GM21786 (cell line): ENCODE data around the gene EGLN1.
"Not testable (repeated sequence)": the region's sequence is repeated elsewhere in the genome, so short reads cannot be mapped to it uniquely, and the experiment has no call there.

ENCODE experiments used
- ATAC-seq: cut with Tn5 transposase; IDR thresholded peaks from one replicate; pipeline ENCODE4 v1.9.1; 2021; ENCODE audit not compliant: unreplicated experiment

EGLN1 gene

DNA sequence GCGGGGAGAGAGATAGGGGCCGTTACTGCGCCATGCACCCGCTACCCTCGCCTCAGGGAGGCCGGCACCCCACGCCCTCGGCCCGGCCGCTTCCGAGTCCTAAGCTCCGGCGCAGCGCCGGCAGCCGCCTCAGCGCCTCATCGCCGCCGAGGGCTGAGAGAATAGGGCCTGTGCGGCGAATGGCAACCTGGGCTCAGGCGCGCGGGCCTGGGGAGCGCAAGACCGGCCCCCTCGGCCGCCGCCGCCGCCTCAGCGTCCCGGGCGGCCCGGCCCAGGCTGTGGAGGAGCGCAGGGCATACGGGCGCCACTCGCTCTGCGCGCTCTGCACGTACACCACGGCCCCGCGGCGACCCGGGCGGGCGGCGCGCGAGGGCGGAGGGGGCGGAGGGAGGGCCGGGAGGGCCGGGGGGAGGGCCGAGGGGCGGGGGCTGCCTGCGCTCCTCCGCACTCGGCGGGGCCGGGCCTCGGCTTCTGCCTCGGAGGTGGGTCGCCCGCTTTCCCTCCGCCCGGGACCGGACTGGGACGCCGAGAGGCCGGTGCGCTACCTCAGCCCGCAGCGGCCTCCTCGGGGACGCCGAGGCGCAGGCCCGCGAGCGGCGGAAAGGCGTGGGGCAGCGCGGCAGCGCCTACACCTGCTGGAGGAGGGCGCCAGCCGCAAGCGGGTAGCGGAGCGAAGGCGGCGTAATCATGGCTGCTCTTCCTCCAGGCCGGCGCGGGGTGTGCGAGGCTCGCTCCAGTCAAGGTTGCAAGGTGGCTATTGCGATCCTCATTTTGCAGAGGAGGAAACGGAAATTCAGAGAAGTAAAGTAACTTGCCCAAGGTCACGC is at the start of gene EGLN1:
Gene EGLN1, minus strand, starts transcription at position 317 of the 827 bp plus-strand sequence. CDS start 399 bp downstream, outside the sequence.
- peak; percentile 72 for ATAC-seq

DNA sequence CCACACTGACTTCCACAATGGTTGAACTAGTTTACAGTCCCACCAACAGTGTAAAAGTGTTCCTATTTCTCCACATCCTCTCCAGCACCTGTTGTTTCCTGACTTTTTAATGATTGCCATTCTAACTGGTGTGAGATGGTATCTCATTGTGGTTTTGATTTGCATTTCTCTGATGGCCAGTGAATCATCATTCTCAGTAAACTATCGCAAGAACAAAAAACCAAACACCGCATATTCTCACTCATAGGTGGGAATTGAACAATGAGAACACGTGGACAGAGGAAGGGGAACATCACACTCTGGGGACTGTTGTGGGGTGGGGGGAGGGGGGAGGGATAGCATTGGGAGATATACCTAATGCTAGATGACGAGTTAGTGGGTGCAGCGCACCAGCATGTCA is 49.4 kb upstream of the EGLN1 start:
- not testable (repeated sequence) for ATAC-seq

DNA sequence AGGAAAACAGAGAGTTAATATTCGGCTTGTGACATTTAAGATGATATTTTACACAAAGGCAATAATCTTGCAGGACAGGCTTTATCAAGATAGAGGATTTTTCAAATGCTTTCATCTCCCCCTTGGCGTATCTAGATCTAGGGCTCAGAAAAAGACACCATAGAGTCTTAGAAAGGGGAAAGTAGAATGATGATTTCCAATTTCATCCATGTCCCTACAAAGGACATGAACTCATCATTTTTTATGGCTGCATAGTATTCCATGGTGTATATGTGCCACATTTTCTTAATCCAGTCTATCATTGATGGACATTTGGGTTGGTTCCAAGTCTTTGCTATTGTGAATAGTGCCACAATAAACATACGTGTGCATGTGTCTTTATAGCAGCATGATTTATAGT is 48.9 kb upstream of the EGLN1 start:
- not testable (repeated sequence) for ATAC-seq

DNA sequence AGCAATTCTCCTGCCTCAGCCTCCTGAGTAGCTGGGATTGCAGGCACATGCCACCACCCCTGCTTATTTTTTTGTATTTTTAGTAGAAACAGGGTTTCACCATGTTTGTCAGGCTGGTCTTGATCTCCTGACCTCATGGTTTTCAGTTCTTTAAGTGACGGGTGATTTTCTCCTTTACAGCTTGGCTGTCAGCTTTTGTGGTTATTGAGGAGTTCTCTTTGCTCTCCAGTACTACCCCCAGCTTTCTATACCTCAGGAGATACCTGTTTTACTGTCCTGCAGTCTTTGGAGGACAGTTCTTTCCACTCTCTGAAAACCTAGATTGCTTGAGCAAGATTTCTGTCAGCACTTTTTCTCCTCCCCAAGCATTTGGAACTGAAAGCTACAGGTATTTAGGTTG is 45.9 kb upstream of the EGLN1 start:
- no peak for ATAC-seq

DNA sequence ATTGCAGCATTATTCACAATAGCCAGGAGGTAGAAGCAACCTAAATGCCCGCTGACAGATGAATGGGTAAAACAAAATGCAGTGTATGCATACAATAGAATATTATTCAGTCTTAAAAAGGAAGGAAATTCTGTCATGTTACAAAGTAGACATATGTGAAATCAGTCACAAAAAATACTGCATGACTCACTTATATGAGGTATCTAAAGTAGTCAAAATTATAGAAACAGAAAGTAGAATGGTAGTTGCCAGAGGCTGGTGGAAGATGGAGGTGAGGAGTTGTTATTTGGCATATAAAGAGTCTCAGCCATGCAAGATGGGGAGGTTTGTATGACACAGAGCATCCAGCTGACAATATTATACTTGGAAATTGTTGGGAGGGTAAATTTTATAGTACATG is 43.0 kb upstream of the EGLN1 start:
- ATAC-seq, result no peak

DNA sequence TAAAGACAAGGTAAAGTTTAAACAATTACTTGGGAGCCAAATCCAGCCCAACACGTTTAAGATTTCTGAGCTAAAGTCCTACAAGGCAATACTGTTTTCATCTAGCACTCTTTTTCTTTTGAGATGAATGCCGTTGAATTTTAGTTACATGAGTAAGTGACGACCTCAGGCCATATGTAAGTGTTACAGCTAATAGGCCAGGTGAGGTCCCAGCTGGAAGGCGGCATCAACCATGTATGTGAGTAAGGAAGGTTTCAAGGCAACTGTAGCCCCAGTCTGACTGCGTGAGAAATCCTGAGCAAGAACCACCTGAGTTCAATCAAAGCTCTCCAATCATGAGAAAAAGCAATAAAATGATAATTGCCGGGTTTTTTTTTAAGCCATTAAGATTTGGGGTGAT is 41.5 kb upstream of the EGLN1 start:
- ATAC-seq, result no peak

DNA sequence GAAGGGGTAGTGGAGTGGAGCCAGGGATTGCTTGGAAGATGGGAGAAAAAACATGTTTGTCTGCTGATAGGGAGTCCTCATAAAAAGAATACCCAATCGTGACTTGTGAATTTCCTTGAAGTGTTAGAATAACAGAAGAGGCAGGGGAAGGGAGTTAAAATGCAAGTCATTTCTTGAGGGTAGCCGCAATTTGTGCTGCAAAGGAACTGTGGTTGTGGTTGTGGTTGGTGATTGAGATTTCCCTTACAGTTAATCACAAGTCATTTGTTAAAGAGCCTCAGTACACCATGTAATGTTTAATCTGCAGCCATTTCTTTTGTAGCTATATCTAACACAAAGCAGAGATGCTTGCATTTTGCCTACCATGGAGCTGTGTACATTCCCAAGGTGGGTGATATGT is 38.5 kb upstream of the EGLN1 start:
- ATAC-seq, result peak; percentile 82

DNA sequence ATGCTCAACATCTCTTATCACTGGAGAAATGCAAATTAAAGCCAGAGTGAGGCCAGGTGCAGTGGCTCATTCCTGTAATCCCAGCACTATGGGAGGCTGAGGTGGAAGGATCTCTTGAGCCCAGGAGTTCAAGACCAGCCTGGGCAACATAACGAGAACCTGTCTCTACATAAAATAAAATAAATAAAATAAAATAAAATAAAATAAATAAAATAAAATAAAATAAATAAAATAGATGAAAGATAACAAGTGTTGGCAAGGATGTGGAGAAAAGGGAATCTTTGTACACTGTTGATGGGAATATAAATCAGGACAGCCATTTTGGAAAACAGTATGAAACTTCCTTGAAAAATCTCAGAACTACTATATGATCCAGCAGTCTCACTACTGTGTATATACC is 37.4 kb upstream of the EGLN1 start:
- not testable (repeated sequence) for ATAC-seq

DNA sequence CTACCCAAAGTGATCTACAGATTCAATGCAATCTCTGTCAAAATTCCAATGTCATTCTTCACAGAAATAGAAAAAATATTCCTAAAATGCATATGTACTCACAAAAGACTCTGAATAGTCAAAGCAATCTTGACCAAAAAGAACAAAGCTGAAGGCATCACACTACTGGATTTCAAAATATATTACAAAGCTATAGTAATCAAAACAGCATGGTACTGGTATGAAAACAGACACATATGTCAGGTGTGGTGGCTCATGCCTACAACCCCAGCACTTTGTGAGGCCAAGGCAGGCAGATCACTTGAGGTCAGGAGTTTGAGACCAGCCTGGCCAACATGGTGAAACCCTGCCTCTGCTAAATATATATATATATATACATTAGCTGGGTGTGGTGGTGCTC is 35.9 kb upstream of the EGLN1 start:
- ATAC-seq, result not testable (repeated sequence)

DNA sequence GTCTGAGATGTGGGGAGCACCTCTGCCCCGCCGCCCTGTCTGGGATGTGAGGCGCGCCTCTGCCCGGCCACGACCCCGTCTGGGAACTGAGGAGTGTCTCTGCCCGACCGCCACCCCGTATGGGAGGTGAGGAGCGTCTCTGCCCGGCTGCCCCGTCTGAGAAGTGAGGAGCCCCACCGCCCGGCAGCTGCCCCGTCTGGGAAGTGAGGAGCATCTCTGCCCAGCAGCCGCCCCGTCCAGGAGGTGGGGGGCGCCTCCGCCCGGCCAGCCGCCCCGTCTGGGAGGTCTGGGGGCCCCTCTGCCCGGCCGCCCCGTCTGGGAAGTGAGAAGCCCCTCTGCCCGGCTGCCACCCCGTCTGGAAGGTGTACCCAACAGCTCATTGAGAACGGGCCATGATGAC is 32.0 kb upstream of the EGLN1 start:
- ATAC-seq, result not testable (repeated sequence)

DNA sequence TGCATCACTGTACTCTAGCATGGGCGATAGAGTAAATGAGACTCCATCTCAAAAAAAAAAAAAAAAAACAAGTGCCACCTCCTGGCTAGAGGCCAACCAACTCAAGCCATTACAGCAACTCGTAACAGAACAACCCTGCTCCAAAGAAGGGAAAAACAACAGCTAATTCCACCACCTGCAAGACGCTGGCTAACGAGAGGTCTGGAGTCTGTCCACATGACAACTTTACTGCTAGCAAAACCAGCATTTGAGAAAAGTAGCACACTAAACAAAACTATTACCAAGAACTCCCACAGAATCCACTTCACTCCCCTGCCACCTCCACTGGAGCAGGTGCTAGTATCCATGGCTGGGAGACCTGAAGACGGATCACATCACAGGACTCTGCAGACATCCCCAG is 24.1 kb upstream of the EGLN1 start:
- no peak for ATAC-seq

DNA sequence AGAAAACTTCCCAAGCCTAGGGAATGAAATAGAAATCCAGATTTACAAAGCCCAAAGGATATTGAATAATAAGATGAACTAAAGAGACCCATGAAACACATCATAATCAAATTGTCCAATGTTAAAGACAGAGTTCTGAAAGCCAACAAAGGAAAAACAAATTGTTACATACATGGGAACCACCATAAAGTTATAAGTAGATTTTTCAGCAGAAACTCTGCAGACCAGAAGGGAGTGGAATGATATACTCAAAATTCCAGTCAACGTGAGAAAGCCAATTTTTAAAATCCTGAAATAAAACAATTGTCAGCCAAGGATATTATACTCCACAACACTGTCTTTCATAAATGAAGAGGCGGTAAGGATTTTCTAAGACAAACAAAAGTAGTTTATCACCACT is 22.0 kb upstream of the EGLN1 start:
- no peak for ATAC-seq

DNA sequence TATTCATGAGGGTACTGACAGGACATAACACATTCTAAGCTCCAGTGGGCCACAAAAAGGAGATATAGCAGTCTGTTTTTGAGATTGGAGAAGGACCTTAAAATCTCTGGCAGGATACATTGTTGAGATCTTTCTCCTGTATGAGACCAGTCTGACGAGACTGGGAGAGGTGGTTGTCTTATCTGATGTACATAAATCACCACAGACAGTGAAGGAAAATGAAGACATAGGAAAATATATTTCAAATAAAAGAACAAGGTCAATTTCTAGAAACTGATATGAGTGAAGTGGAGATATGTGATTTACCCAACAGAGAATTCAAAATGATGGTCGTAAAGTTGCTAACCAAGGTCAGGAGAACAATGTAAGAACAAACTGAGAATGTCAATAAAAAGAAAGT is 21.3 kb upstream of the EGLN1 start:
- ATAC-seq, result no peak

DNA sequence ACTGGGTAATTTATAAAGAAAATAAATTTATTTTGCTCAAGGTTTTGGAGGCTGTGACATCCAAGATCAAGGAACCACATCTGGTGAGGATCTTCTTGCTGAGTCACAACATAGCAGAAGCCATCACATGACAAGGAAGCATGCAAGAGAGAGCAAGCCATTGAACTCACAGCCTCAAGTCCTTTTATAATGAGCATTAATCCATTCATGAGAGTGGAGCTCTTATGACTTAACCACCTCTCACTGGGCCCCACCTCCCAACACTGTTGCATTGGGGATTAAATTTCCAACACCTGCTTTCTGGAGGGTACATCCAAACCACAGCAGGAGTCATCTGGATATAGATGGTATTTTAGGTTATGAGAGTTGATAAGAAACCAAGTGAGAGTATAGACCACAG is 20.6 kb upstream of the EGLN1 start:
- no peak for ATAC-seq

DNA sequence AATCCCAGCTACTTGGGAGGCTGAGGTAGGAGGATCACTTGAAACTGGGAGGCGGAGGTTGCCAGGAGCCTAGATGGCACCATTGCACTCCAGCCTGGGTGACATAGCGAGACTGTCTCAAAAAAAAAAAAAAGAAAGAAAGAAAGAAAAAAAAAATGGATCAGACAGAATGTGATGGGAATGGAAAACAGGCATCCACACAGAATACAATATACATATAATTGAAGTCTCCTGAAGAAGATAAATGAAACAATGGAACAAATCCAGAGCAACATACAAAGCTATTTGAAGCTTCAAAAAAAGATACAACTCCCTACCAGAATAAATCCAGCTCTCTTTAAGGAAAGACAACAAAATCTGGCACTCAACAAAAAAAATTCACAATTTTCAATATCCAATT is 10.9 kb upstream of the EGLN1 start:
- ATAC-seq, result no peak

DNA sequence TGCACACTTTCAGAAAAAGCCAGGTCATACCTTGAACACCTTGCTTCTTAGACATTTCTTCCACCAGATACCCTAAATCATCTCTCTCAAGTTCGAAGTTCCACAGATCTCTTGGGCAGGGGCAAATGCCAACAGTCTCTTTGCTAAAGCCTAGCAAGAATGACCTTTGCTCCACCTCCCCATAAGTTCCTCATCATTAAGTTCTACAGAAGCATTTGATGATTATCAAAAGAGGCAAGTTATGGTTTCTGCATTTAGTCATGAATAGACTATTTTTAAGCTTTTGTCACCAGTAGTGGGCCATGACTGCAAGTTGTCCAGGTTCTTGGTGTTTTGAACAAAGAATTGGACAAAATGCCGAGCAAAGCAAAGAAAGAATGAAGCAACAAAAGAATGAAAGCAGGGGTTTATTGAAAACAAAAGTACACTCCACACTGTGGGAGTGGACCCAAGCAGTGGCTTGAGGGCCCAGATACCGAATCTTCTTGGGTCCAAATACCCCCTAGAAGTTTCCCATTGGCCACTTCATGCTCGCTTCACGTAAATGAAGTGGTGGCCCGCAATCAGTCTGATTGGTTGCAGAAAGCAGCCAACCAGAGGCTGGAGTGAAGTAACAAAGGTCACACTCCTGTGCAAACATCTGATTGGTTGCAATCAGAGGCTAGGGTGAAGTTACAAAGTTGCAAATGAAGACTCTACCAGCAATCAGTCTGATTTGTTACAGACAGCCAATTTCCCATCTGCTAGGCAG is 9.8 kb upstream of the EGLN1 start:
- no peak for ATAC-seq

DNA sequence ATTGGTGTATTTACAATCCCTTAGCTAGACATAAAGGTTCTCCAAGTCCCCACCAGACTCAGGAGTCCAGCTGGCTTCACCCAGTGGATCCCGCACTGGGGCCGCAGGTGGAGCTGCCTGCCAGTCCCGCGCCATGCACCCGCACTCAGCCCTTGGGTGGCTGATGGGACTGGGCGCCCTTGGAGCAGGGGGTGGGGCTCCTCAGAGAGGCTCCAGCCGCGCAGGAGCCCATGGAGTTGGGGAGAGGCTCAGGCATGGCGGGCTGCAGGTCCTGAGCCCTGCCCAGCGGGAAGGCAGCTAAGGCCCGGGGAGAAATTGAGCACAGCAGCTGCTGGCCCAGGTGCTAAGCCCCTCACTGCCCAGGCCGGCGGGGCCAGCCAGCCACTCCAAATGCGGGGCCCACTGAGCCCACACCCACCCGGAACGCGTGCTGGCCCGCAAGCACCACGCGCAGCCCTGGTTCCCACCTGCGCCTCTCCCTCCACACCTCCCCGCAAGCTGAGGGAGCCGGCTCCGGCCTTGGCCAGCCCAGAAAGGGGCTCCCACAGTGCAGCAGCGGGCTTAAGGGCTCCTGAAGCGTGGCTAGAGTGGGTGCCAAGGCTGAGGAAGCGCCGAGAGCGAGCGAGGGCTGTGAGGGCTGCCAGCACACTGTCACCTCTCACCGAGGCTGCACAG is 8.7 kb upstream of the EGLN1 start:
- not testable (repeated sequence) for ATAC-seq

DNA sequence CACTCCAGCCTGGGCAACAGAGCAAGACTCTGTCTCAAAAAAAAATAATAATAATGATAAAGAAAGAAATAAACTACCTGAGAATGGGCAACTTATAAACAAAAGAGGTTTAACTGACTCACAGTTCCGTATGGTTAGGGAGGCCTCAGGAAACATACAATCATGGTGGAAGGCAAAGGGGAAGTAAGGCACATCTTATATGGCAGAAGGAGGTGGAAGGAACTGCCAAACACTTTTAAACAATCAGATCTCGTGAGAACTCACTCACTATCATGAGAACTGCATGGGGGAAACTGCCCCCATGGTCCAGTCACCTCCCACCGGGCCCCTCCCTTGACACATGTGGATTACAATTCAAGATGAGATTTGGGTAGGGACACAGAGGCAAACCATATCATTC is 6.3 kb upstream of the EGLN1 start:
- ATAC-seq, result no peak

DNA sequence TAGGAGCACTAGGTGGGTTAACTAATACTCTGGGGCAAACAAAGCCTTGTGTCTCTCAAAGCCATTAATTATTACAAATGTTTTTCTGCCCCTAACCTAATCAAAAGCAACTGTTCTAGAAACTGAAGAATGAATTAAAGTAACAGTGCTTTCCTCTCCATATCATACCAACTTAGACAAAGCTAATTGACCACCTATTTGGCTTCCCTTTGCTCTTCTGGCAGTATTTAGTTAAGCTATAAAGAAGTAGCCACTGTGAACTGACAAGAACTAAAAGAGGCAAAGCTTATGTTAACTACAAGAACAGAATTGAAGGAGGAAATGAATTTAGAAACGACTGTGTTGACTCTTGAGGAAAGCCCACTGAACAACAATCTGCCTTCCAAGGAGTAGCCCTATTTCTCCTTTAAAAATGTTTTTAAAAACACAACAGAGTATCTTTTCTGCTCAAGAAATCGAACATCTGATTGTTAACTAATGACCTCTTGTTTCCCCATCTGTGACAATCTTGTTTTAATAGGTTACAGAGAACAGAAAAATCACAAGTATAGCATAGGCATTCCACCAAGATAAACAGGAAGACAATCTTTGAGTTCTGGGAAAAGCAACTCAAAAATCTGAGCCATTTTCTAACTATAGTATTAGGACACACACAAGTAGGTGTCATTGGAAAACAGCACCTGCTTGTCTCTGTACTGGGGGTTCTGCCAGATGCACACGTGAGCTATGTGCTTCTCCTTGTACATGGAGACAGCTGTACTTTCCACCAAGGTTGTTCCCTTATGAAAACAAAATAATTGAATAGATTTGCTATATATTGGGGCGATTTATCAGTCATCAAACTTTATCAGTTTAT is 3.1 kb upstream of the EGLN1 start:
- no peak for ATAC-seq

DNA sequence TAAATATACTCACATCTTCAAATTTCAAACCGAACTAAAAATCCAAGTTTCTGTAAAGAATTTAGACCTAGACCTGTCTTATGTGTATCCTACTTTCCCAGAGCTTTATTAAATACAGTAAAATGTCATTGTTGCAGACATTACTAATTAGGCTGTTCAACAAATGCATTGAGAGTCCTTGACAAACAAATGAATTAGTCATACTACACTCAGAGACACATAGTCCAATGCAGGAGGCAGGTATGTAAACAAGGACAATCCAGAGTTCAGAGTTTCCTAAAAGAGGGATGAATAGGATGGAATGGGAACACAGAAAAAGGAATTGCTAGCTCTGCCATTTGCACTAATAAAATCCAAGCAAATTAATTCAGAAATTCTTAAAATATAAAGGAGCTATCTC is 1.6 kb upstream of the EGLN1 start:
- ATAC-seq, result no peak

DNA sequence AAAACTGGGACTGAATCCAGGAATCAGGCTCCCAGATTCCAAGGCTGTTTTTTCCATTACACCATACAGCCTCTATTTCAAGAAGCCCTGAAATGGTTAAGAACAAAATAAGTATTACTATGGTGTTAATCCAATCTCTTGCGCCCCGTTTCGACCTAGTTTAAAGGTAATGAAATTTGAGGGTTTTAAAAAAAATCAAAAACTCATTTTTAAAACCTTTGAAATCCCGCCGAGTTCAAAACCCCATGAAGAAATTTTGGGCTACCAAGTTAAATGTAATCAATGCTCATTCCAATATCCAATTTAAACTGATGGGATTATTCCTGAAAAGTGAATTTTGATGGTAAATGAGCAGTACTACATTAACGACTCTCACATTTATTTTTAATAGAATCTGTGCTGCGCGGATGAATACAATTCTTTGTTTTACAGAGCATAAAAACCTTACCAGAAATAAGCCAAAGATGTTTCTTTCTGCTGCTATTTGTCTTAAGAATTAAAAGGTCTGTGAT is 767 bp upstream of the EGLN1 start:
- no peak for ATAC-seq
